HG03196 (cell line): Measurements from ENCODE around the gene ZNF521.

Experiments used
- ATAC-seq: cut with Tn5 transposase; IDR thresholded peaks from one replicate; pipeline ENCODE4 v1.9.1; 2021; ENCODE audit not compliant: unreplicated experiment

The ZNF521 gene

GRCh38 chr18:25229920-25230319 lies 122.0 kb downstream of the ZNF521 start:
- ATAC-seq = no peak

GRCh38 chr18:25229081-25229480 lies 122.9 kb downstream of the ZNF521 start:
- ATAC-seq = no peak

DNA sequence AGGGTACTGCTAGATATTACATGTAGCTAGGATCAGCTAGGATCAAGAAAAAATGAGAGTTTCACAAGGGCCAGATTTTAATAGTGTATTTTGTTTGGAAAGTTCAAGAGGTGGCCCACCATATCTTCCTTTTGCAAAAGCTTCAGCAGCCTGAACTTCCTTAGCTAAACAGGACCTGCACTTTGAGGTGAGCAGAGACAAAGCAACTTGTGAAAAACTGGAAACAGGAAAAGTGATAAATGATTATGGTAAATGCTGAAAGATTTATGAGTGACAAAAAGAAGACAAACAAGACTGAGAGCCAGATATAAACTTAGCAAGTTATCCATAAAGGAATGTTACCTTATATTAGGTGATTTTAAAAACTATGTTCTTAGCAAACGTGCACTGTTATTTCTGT lies 123.6 kb downstream of the ZNF521 start:
- no peak for ATAC-seq

GRCh38 chr18:25225151-25225550 lies 126.8 kb downstream of the ZNF521 start:
- no peak for ATAC-seq

- no peak for ATAC-seq
Observed at GRCh38 chr18:25223899-25224886, 127.8 kb downstream of the ZNF521 start.

DNA sequence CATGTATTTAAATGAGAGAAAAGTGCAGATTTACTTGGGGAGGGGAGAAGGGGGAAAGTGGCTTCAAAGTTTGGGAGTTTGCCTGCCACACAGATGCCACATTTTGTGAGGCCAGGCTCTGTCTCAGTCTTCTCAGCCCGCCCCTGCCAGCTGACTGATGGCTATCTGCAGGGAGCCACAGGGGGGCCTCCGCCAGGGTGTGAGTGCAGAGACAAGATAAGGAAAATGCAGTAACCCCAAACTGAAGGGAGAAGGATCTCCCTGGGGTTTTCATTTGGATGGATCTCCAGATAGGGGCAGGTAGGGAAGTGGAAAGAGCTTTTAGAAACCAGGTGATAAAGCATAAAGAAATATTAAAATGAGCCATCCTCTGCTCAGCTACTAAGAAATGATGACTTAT lies 128.8 kb downstream of the ZNF521 start:
- no peak for ATAC-seq

GRCh38 chr18:25222648-25223047 lies 129.3 kb downstream of the ZNF521 start:
- no peak for ATAC-seq

DNA sequence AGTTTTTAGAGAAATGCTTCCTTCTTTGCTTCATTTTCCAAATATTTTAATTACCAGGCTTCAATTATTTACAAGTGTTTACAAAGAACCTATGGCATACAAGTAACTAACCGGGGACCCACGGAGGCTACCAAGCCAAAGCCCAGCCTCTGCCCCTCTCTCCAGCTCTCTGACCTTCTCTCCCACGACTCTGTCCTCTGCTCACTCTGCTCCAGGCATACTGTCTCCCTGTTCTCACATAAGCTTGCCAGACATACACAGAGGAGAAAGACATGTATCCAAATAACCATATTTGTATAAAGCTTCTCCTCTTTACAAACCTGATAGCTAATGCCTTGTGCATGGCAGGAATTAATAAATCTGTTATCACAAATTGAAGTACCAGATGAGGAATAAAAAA lies 141.3 kb downstream of the ZNF521 start:
- ATAC-seq = no peak

DNA sequence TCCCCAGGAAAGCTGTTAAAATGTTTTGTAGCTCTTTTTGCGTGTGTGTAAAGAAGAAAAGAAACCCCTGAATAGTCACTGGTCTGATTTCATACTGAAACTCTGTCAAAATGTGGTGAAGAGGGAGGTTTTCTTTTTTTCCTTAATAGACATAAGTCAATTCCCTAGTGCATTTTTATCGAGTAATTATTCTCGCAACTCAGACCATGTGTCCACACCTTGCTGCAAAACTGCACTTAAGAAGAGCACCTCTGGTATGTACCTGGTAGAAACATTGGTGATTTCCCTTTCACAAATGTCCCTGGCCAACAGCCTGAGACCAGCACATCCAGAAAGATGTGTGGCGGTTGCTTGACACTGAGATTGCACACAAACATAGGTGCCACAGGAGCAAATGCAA lies 159.9 kb downstream of the ZNF521 start:
- no peak for ATAC-seq

GRCh38 chr18:25190472-25190871 lies 161.5 kb downstream of the ZNF521 start:
- peak; percentile 91 for ATAC-seq

- no peak for ATAC-seq
Observed at GRCh38 chr18:25189391-25190185, 162.4 kb downstream of the ZNF521 start.

DNA sequence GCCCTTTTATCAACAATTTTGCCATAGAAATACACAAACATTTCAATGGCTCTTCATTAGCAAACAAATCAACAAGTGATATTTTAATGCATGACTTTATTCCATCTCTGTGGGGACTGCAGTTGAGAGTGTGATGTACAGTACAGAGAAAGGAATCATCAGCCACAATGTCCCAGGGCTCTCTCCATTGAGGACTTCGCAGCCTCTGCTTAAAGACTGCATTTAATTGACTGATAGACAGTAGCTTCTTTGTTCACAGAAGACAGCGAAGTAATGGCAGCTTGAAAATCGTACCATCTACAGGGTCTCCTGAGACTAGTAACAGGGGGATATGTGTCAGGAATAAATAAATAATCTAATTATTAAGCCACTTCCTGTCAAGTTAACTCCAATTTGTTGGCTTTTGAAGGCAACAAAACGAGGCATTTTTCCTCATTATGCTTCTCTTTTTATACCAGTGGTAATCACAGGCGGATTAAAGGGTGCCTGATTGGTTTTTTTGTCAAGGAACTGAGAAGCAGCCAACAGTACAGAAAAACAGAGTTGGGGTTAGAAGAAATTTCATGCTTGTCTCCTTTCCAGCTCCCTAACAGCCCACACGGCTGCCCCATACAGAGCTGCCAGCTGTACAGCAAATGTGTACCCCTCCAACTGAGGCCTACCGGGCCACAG lies 164.3 kb downstream of the ZNF521 start:
- ATAC-seq = no peak

DNA sequence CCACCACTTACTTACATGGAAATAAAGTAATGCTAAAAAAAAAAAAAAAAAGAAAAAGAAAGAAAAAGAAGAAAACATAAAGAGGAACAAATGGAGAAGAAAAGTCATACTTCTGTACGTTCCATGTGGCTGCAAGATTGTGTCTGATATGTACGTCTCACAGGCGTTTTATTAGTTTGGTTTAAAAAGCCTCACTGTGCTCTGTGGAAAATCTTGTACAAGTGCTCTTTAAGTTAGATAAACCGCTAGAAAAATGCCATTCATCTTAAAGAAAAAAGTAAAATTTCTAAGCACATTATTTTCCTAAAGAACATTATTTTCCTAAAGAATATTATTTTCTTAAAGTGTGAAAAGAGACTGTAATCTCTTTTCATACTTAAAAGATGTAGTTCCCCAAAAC lies 165.1 kb downstream of the ZNF521 start:
- no peak for ATAC-seq

DNA sequence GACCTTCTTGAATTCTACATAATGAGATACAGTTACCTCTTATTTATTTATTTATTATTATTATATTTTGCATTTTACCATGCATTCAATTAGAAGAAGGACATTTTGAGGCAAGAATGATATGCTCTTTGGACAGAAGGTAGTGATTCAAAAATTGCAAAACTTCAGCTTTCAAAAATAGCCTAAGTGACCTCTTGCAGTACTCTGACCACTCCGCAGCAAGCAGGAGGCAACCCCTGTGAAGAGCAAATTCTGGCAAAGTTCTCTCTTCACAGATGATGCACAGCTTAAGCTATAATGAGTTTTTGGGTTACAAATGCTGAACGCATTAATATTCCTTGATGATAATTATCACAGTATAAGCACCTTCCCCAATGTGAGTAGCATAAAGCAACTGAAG lies 170.0 kb downstream of the ZNF521 start:
- no peak for ATAC-seq

- no peak for ATAC-seq
Observed at GRCh38 chr18:25181581-25181980, 170.4 kb downstream of the ZNF521 start.

- no peak for ATAC-seq
Observed at GRCh38 chr18:25180973-25181548, 170.9 kb downstream of the ZNF521 start.

DNA sequence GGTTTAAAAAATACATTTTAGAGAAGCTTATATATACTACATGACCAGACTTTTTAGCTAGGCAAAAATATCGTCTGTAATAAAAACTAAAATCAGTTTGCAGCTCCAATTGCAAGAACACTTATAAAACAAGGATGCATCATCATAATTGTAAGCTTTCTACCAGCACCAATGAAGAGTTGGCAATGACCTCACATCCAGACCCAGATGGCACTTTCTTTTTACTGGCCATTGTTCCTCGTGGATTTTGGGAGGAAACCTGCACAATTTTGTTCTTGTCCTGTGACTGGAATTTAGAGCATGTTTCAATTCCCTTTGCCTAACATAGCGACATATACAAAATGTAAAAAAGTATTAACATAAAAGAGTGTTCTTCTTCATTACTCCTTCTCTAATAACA lies 174.3 kb downstream of the ZNF521 start:
- no peak for ATAC-seq

DNA sequence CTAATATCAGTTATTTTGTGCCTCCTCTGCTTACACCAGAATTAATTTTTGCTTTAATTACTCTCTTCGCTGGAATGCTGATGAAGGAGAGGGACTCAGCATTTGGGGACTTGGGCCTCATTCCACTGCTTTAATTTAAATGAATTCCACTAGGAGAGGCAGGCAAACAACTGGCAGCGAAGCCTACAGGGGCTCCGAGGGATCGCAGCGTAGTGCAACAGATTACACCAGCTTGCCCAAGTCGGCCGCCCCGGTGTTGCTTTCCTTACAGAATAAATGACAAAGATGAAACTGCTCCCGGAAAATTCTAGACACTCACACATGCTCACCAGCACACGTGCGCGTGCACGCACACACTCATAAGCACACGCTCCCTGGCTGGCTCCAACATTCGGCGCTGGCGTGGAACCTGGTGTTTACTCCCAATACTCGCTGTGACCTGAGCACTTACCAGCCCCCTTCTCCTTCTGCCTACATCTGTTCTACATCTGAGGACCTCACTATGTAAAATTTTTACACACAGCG lies 175.4 kb downstream of the ZNF521 start:
- no peak for ATAC-seq

GRCh38 chr18:25175558-25176517 lies 176.1 kb downstream of the ZNF521 start:
- no peak for ATAC-seq

GRCh38 chr18:25174324-25174723 lies 177.6 kb downstream of the ZNF521 start:
- no peak for ATAC-seq
